ENCODE results near the gene DUS1L.

DUS1L gene

GRCh38 chr17:82112181-82112913, 46.7 kb upstream of the DUS1L start:
- DNase-seq (ENCODE audit: low read depth) = no peak
- no peak for TF ChIP-seq CTCF (IDR thresholded peaks at IDR 0.05; ENCODE audit: insufficient read depth, low read depth, low read length, missing control alignments)
- H3K4me3 ChIP-seq (ENCODE audit: low read length) = no peak overlapping the region

- H3K4me3 ChIP-seq (ENCODE audit: low read length) = no peak overlapping the region
- DNase-seq (ENCODE audit: low read depth) = peak; percentile 93
- TF ChIP-seq CTCF (IDR thresholded peaks at IDR 0.05; ENCODE audit: insufficient read depth, low read depth, low read length, missing control alignments) = no peak
Measured at GRCh38 chr17:82110298-82110697, 44.7 kb upstream of the DUS1L start.

DNA sequence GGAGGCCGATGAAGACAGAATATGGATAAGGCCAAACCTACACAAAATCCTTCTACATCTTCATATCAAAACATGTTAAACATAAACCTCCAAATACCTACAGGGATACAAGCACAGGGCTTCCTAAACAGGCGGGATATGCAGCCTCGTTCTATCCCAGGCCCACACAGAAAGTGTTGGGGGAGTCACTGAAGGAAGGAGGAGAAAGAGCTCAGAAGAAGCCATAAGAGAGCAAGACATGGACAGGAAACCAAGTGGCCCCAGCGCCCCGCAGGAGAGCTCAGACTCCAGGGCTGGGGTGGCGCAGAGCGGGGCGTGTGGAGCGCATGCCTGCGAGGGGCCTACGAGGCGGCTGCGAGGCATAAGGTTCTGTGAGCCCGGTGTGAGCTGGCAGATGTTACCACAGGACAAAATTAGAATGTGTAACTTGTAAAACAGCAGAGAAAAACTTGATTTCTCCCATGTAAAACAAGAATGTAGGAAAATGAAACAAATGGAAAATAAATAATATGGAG, 43.4 kb upstream of the DUS1L start:
- no peak for DNase-seq (ENCODE audit: low read depth)
- no peak overlapping the region for H3K4me3 ChIP-seq (ENCODE audit: low read length)
- TF ChIP-seq CTCF (IDR thresholded peaks at IDR 0.05; ENCODE audit: insufficient read depth, low read depth, low read length, missing control alignments) = no peak

DNA sequence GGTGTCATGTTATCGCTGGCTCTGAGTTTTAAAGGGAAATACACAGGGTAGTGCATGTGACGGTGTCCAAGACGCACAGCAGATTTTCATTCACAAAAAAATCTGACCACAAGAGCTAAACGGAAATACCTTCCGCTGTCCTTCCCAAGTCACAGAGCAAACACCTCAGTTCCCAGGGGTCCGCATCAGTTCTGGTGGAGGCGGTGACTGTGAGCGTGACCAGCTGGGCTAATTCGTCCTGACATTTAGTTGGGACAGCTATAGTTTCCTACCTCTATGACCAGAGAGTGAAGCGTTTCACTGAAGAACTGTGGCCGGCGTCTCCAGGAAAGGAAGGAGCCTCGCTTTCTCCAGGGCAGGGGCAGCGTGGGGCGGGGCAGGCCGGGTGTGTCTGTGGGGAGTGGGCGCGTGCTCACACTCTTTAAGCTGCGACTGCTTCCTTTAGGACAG, 42.9 kb upstream of the DUS1L start:
- H3K4me3 ChIP-seq (ENCODE audit: low read length) = no peak overlapping the region
- TF ChIP-seq CTCF (IDR thresholded peaks at IDR 0.05; ENCODE audit: insufficient read depth, low read depth, low read length, missing control alignments) = no peak
- no peak for DNase-seq (ENCODE audit: low read depth)

GRCh38 chr17:82108038-82108437, 42.4 kb upstream of the DUS1L start:
- H3K4me3 ChIP-seq (ENCODE audit: low read length) = no peak overlapping the region
- DNase-seq (ENCODE audit: low read depth) = no peak
- no peak for TF ChIP-seq CTCF (IDR thresholded peaks at IDR 0.05; ENCODE audit: insufficient read depth, low read depth, low read length, missing control alignments)

DNA sequence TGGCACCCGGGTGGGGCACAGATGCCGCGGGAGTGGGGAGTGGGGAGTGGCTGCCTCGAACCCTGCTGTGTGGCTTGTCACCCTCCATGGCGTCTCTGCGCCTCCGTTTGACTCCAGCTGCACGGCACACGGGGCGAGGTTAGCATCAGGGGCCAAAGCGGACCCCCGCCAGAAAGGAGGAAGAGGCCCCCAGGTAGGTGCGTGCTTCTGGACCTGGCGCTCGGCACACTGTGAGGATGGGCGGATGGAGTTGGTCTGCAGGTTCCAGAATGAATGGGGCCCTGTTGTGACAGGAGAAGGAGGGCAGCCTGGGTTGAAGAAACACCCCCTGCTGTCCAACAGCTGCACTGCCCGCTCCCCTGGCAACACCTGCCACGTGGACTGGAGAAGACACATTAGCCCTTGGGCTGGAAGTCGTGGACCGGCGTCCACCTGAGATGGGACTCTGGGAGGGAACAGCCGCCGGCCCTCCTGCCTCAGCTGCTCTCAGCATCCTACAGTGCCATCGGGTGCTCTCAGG, 41.8 kb upstream of the DUS1L start:
- peak; percentile 31 for TF ChIP-seq CTCF (IDR thresholded peaks at IDR 0.05; ENCODE audit: insufficient read depth, low read depth, low read length, missing control alignments)
- peak; percentile 37 for DNase-seq (ENCODE audit: low read depth)
- H3K4me3 ChIP-seq (ENCODE audit: low read length) = no peak overlapping the region
